GM12878 (cell line): ENCODE measurements around the gene GRIK4. TPM values are rescaled to one million over a fixed set of nuclear protein-coding genes. Genes with fewer than 3 reads are reported as not detected.

Experiments used
- ATAC-seq: fragments of 200-7000 bp; cut with Tn5 transposase; 3 replicates; pipeline ENCODE4 v1.9.1; 2020; ENCODE audit warnings: mild to moderate bottlenecking, moderate library complexity
- BruUV-seq: library from RNA; stranded (reverse); fragments of 400-500 nt; replicated peaks from 2 replicates; lab custom pipeline; 2021; lab: Mats Ljungman, UMichigan
- CTCF ChIA-PET: fragments of 300-600 bp; sonication (Branson Sonifier 250); formaldehyde crosslinking; extraction: SDS; loops from one replicate; lab custom pipeline; 2021; ENCODE audit warnings: inconsistent platforms; lab: Yijun Ruan, JAX
- POLR2A ChIA-PET: fragments of 350-600 bp; formaldehyde crosslinking; extraction: SDS; loops from one replicate; lab custom pipeline; 2021; ENCODE audit warnings: inconsistent platforms; lab: Charles Lee
- RAD21 ChIA-PET: fragments of 300-600 bp; sonication (Branson Sonifier 250); formaldehyde crosslinking; loops from one replicate; lab custom pipeline; 2023; ENCODE audit warnings: antibody characterized with exemption; ENCODE audit not compliant: unreplicated experiment; lab: Charles Lee
- SMC1A ChIA-PET: fragments of 300-600 bp; sonication (Branson Sonifier 250); formaldehyde crosslinking; loops from one replicate; lab custom pipeline; 2023; ENCODE audit not compliant: unreplicated experiment, uncharacterized antibody; lab: Charles Lee
- DNase-seq: peaks from one replicate; pipeline ENCODE4 v3.0.0-alpha.2; 2011; ENCODE audit warnings: low read depth, low spot score
- FAIRE-seq: peaks from 3 replicates; lab custom pipeline; 2011; peaks lifted over from hg19 to GRCh38; lab: Jason Lieb, UNC
- H2AFZ ChIP-seq: 2 replicates; pipeline ENCODE4 v1.6.0; 2011; ENCODE audit warnings: low read depth, low read length, control low read depth; ENCODE audit not compliant: control insufficient read depth
- H3K27ac ChIP-seq: 2 replicates; pipeline ENCODE4 v1.5.1; 2011; ENCODE audit warnings: control low read depth; ENCODE audit not compliant: control insufficient read depth, insufficient read depth
- H3K27me3 ChIP-seq, 2 experiments: replicated peaks in 1 of 2; 2 replicates each; pipeline versions ENCODE4 v1.6.0 to v1.6.1; 2011; ENCODE audit warnings: low read length in 1 of 2; ENCODE audit not compliant: control insufficient read depth in 2 of 2, insufficient read depth in 2 of 2
- H3K36me3 ChIP-seq, 2 experiments: 2 replicates each; pipeline ENCODE4 v1.5.1; 2011; ENCODE audit warnings: low read length in 1 of 2; ENCODE audit not compliant: control insufficient read depth in 2 of 2, insufficient read depth in 2 of 2
- H3K4me1 ChIP-seq: 2 replicates; pipeline ENCODE4 v1.6.1; 2011; ENCODE audit warnings: mild to moderate bottlenecking, low read length, moderate library complexity, mixed read lengths; ENCODE audit not compliant: control insufficient read depth, insufficient read depth
- H3K4me2 ChIP-seq: 2 replicates; pipeline ENCODE4 v1.6.0; 2011; ENCODE audit warnings: control low read depth; ENCODE audit not compliant: control insufficient read depth, insufficient read depth
- H3K4me3 ChIP-seq: fragments of 200-600 bp; sonication (generic); 2 replicates; pipeline ENCODE4 v1.5.1; 2016
- H3K79me2 ChIP-seq: 2 replicates; pipeline ENCODE4 v1.6.0; 2011; ENCODE audit warnings: low read length; ENCODE audit not compliant: control insufficient read depth, insufficient read depth
- H3K9ac ChIP-seq: 2 replicates; pipeline ENCODE4 v1.8.0; 2011; ENCODE audit warnings: low read length, control low read depth, mixed read lengths; ENCODE audit not compliant: control insufficient read depth, insufficient read depth
- H3K9me3 ChIP-seq: replicated peaks from 3 replicates; pipeline ENCODE4 v1.5.1; 2011; ENCODE audit warnings: mild to moderate bottlenecking, low read length; ENCODE audit not compliant: control insufficient read depth, insufficient read depth
- H4K20me1 ChIP-seq: 2 replicates; pipeline ENCODE4 v1.6.0; 2011; ENCODE audit not compliant: control insufficient read depth, insufficient read depth
- CBFB ChIP-seq: IDR thresholded peaks from 2 replicates; pipeline ENCODE4 v1.6.1; 2016; ENCODE audit warnings: antibody characterized with exemption, low read depth
- CEBPB ChIP-seq, 2 experiments: fragments of 150-350 bp in 1 of 2; IDR thresholded peaks; 2 replicates each; pipeline ENCODE4 v1.6.1; 2012 to 2014; ENCODE audit warnings: low read depth in 2 of 2, low read length in 2 of 2, borderline replicate concordance in 1 of 2, inconsistent platforms in 1 of 2
- CTCF ChIP-seq, 3 experiments: IDR thresholded peaks in 2 of 3; conservative IDR thresholded peaks in 1 of 3; 2 replicates each; pipeline ENCODE4 v1.5.1; 2011; ENCODE audit warnings: low read depth in 3 of 3, low read length in 3 of 3, mild to moderate bottlenecking in 3 of 3, control low read depth in 2 of 3, moderate library complexity in 2 of 3, inconsistent platforms in 1 of 3, mixed read lengths in 1 of 3; ENCODE audit not compliant: control insufficient read depth in 2 of 3, insufficient read depth in 1 of 3; ENCODE audit errors: extremely low read depth in 1 of 3
- E2F4 ChIP-seq: IDR thresholded peaks from 2 replicates; pipeline ENCODE4 v1.6.1; 2012; ENCODE audit warnings: low read depth, low read length, improper control_type of control experiment
- MXI1 ChIP-seq: fragments of 150-350 bp; IDR thresholded peaks from 2 replicates; pipeline ENCODE4 v1.6.1; 2011; ENCODE audit warnings: low read depth, mild to moderate bottlenecking, inconsistent platforms, low read length, improper control_type of control experiment
- NFIC ChIP-seq: IDR thresholded peaks from 2 replicates; pipeline ENCODE4 v1.6.1; 2012; ENCODE audit warnings: low read depth, mild to moderate bottlenecking, inconsistent platforms, low read length, moderate library complexity
- PML ChIP-seq: IDR thresholded peaks from 2 replicates; pipeline ENCODE4 v1.6.1; 2012; ENCODE audit warnings: low read length, inconsistent platforms
- RAD21 ChIP-seq: IDR thresholded peaks from 2 replicates; pipeline ENCODE4 v1.6.1; 2011; ENCODE audit warnings: mild to moderate bottlenecking, low read depth, low read length, moderate library complexity; ENCODE audit not compliant: insufficient read depth
- SIX5 ChIP-seq: IDR thresholded peaks from 2 replicates; pipeline ENCODE4 v1.6.1; 2011; ENCODE audit warnings: mild to moderate bottlenecking, low read depth, low read length, moderate library complexity; ENCODE audit not compliant: severe bottlenecking
- SUPT20H ChIP-seq: IDR thresholded peaks from 2 replicates; pipeline ENCODE4 v1.6.1; 2011; ENCODE audit warnings: low read depth, mild to moderate bottlenecking, low read length, moderate library complexity, borderline replicate concordance; ENCODE audit not compliant: control insufficient read depth
- TCF3 ChIP-seq: IDR thresholded peaks from 2 replicates; pipeline ENCODE4 v1.6.1; 2012; ENCODE audit warnings: low read depth, mild to moderate bottlenecking, low read length, borderline replicate concordance; ENCODE audit not compliant: insufficient read depth
- ZSCAN29 ChIP-seq: fragments of 450-650 bp; IDR thresholded peaks from 2 replicates; pipeline ENCODE4 v1.6.1; 2017; ENCODE audit warnings: mild to moderate bottlenecking, moderate library complexity
- ZZZ3 ChIP-seq: IDR thresholded peaks from 2 replicates; pipeline ENCODE4 v1.6.1; 2011; ENCODE audit warnings: low read depth; ENCODE audit not compliant: control insufficient read depth, insufficient read length
- WGBS: methylation state at CpG from one replicate; pipeline ENCODE4 v1.1.6; 2016; ENCODE audit warnings: low lambda C conversion rate; ENCODE audit not compliant: insufficient replicate concordance, insufficient coverage; ENCODE audit errors: missing lambda C conversion rate; 5-methylcytosine and 5-hydroxymethylcytosine counted together
- in situ Hi-C: fragments of 300-500 bp; cut with MboI; formaldehyde crosslinking; loops from 9 replicates; pipeline ENCODE4 v1.14.3; 2018; ENCODE audit warnings: mixed read lengths
- intact Hi-C: fragments of 100-400 bp; cut with micrococcal nuclease; formaldehyde crosslinking; loops from one replicate; pipeline ENCODE4 v1.14.2; 2022; ENCODE audit not compliant: unreplicated experiment
- polyA plus RNA-seq, 11 experiments: library from polyadenylated mRNA; depleted of rRNA in 4 of 11; unstranded in 6 of 11; stranded (reverse) in 5 of 11; fragments of >200 nt; fragmentation: Nextera tagmentation in 4 of 11; fragmentation: Illumina TruSeq in 1 of 11; extraction: Ambion mirVana in 4 of 11; extraction: Trizol in 1 of 11; gene quantifications; 1 replicate in 1 of 11; 2 replicates in 10 of 11; pipeline versions ENCODE4 v1.2.1 to v1.2.3, GENCODE V29; 2011 to 2016; ENCODE audit warnings: inconsistent platforms in 2 of 11, missing spikeins in 2 of 11, low read depth in 1 of 11
- total RNA-seq, 4 experiments: library from RNA; depleted of rRNA in 3 of 4; stranded (reverse); fragments of >200 nt in 3 of 4; fragmentation: Illumina TruSeq in 1 of 4; extraction: Trizol in 1 of 4; gene quantifications; 2 replicates each; pipeline versions ENCODE4 v1.2.1 to v1.2.3, GENCODE V29; 2013 to 2021
- TF ChIP-seq, protein P1 (sequence below): fragments of 450-650 bp; IDR thresholded peaks from 2 replicates; pipeline ENCODE4 v1.6.1; 2014; ENCODE audit warnings: mild to moderate bottlenecking
- TF ChIP-seq, protein P2 (sequence below): fragments of 450-650 bp; IDR thresholded peaks from 2 replicates; pipeline ENCODE4 v1.6.1; 2017; ENCODE audit warnings: mild to moderate bottlenecking

Gene GRIK4
- total and polyA plus RNA-seq, 10 of the 15 experiments (the other 5 are each of a cell fraction or from before 2014, with no cell fraction given): 0.33 to 3.6 (median 0.72) TPM

- 60% methylated on average over 3 of the region's 3 CpGs for WGBS
- ChIA-PET CTCF (interaction anchor here (0.8 to 4.1 kb wide), 4 partner anchors 10 to 282 kb away, joined by 3 to 14 read pairs (median 4); no protein-coding TSS in a partner anchor), SMC1A (interaction anchor here (0.7 to 1.6 kb wide), 3 partner anchors 9 to 157 kb away, joined by 3 to 4 read pairs (median 3); no protein-coding TSS in a partner anchor), RAD21 (interaction anchor here (0.5 to 1.0 kb wide), 2 partner anchors 39 to 95 kb away, joined by 4 to 5 read pairs; no protein-coding TSS in a partner anchor), POLR2A (no interaction called here)
- H3K4me1 ChIP-seq: no peaks in the 10 kb centered on the region
- no peaks in the 10 kb centered on the region for H3K79me2 ChIP-seq
- in situ Hi-C loops: no loop called here
- DNase-seq (no peak), FAIRE-seq (no peak), ATAC-seq (no peak)
- no peaks in the 10 kb centered on the region for H4K20me1 ChIP-seq
- BruUV-seq: no TSS peak
- no peak overlapping the region for H3K9ac ChIP-seq
- no peaks in the 10 kb centered on the region; a peak in 1 of 4 replicates for H3K27me3 ChIP-seq
- TF ChIP-seq ZSCAN29: no peak
- TF ChIP-seq SIX5: no peak
- TF ChIP-seq ZZZ3: no peak
- no peak for TF ChIP-seq E2F4
- TF ChIP-seq CTCF (IDR thresholded peaks at IDR 0.05 in 2 of 3, conservative IDR thresholded peaks at IDR 0.05 in 1 of 3; ENCODE audit: control insufficient read depth in 2 of 3, extremely low read depth in 1 of 3, insufficient read depth in 1 of 3, low read depth in 3 of 3, low read length in 3 of 3): no peak
- TF ChIP-seq TCF3: no peak
- no peak for TF ChIP-seq MXI1
- no peak for TF ChIP-seq SUPT20H
- no peak for TF ChIP-seq RAD21
- TF ChIP-seq PML: no peak
- no peak for TF ChIP-seq CEBPB (IDR thresholded peaks at IDR 0.05; ENCODE audit: borderline replicate concordance in 1 of 2, low read depth in 2 of 2, low read length in 2 of 2)
- TF ChIP-seq, protein P1, sequence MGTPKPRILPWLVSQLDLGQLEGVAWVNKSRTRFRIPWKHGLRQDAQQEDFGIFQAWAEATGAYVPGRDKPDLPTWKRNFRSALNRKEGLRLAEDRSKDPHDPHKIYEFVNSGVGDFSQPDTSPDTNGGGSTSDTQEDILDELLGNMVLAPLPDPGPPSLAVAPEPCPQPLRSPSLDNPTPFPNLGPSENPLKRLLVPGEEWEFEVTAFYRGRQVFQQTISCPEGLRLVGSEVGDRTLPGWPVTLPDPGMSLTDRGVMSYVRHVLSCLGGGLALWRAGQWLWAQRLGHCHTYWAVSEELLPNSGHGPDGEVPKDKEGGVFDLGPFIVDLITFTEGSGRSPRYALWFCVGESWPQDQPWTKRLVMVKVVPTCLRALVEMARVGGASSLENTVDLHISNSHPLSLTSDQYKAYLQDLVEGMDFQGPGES: no peak
- TF ChIP-seq CBFB: no peak
- no peak for TF ChIP-seq NFIC
- TF ChIP-seq, protein P2, sequence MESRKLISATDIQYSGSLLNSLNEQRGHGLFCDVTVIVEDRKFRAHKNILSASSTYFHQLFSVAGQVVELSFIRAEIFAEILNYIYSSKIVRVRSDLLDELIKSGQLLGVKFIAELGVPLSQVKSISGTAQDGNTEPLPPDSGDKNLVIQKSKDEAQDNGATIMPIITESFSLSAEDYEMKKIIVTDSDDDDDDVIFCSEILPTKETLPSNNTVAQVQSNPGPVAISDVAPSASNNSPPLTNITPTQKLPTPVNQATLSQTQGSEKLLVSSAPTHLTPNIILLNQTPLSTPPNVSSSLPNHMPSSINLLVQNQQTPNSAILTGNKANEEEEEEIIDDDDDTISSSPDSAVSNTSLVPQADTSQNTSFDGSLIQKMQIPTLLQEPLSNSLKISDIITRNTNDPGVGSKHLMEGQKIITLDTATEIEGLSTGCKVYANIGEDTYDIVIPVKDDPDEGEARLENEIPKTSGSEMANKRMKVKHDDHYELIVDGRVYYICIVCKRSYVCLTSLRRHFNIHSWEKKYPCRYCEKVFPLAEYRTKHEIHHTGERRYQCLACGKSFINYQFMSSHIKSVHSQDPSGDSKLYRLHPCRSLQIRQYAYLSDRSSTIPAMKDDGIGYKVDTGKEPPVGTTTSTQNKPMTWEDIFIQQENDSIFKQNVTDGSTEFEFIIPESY: no peak
- H3K4me2 ChIP-seq: no peak overlapping the region
- no peaks in the 10 kb centered on the region for H3K9me3 ChIP-seq
- no peak overlapping the region for H3K27ac ChIP-seq
- no peak overlapping the region for H2AFZ ChIP-seq
- intact Hi-C loops: no loop called here
- no peak overlapping the region for H3K4me3 ChIP-seq
- H3K36me3 ChIP-seq: no peaks in the 10 kb centered on the region; a peak in 1 of 4 replicates
Measured at GRCh38 chr11:120646206-120646605, 134.7 kb downstream of the GRIK4 start.
